Astrocyte of the spinal cord (primary cell): ENCODE results near the gene C4orf36.

Experiments
- DNase-seq: peaks from one replicate; pipeline ENCODE4 v3.0.0; 2011; ENCODE audit warnings: low read depth, low spot score
- H3K4me3 ChIP-seq: 2 replicates; pipeline ENCODE4 v1.5.1; 2011; ENCODE audit warnings: low read depth, mild to moderate bottlenecking, low read length, moderate library complexity
- in situ Hi-C: cut with HindIII; loops from 2 replicates; pipeline ENCODE4 v1.10.0; 2017; ENCODE audit warnings: low sequenced_read_pairs
- TF ChIP-seq, protein P1 (sequence below): IDR thresholded peaks from 2 replicates; pipeline ENCODE4 v1.5.1; 2012; ENCODE audit warnings: low read depth, mild to moderate bottlenecking, low read length, inconsistent platforms

The C4orf36 gene, protein sequence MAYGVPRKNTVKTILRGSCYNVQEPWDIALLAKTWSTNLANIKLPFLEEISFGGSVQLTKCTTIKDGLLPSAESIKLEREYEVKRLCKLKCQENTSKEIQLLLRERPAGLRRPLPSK

GRCh38 chr4:86891762-86892635 lies at the start of gene C4orf36:
Gene C4orf36, minus strand, starts transcription at chr4:86892422. Its CDS starts 902 bp downstream, at chr4:86891520.
- peak within 1 kb of the TSS; percentile 63 for H3K4me3 ChIP-seq
- peak; percentile 38 for DNase-seq
- in situ Hi-C loops: no loop called here
- TF ChIP-seq, protein P1, sequence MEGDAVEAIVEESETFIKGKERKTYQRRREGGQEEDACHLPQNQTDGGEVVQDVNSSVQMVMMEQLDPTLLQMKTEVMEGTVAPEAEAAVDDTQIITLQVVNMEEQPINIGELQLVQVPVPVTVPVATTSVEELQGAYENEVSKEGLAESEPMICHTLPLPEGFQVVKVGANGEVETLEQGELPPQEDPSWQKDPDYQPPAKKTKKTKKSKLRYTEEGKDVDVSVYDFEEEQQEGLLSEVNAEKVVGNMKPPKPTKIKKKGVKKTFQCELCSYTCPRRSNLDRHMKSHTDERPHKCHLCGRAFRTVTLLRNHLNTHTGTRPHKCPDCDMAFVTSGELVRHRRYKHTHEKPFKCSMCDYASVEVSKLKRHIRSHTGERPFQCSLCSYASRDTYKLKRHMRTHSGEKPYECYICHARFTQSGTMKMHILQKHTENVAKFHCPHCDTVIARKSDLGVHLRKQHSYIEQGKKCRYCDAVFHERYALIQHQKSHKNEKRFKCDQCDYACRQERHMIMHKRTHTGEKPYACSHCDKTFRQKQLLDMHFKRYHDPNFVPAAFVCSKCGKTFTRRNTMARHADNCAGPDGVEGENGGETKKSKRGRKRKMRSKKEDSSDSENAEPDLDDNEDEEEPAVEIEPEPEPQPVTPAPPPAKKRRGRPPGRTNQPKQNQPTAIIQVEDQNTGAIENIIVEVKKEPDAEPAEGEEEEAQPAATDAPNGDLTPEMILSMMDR: no peak

GRCh38 chr4:86940920-86941460 lies 48.8 kb upstream of the C4orf36 start:
- in situ Hi-C loops: no loop called here
- TF ChIP-seq, protein P1: no peak
- no peak overlapping the region for H3K4me3 ChIP-seq
- no peak for DNase-seq

DNA sequence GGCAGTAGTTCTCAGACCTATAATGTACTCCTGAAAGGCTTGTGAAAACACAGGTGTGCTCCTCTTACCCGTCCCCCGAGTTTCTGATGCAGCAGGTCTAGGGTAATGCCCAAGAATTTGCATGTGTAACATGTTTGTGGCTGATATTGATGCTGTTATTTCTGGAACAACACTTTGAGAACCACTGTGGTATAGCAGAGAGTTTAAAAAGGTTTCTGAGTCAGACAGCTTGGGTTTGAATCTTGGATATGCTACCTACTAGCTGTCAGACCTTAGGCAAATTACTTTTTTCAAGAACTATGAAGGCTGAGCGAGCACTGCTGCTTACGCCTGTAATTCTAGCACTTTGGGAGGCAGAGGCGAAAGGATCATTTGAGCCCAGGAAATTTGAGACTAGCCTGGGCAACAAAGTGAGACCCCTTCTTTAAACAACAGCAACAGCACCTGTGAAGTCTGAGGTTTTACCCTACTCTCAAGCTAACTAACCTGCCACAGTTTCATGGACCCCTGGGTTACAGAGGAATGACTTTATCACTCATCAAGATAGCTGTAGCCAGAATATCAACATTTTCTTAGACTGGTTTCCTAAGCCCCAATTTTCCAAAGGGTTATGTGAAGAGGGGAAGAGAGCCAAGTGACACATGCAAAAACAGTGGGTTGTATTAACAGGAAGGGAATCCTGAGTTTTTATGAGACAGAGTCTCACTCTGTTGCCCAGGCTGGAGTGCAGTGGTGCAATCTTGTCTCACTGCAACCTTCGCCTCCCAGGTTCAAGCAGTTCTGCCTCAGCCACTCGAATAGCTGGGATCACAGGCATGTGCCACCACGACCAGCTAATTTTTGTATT lies 47.7 kb upstream of the C4orf36 start:
- H3K4me3 ChIP-seq: no peak overlapping the region
- TF ChIP-seq, protein P1: no peak
- DNase-seq: no peak
- in situ Hi-C loops: no loop called here

- in situ Hi-C loops: no loop called here
- TF ChIP-seq, protein P1: no peak
- H3K4me3 ChIP-seq: no peak overlapping the region
- no peak for DNase-seq
Observed at GRCh38 chr4:86938771-86939520, 46.7 kb upstream of the C4orf36 start.

- TF ChIP-seq, protein P1: no peak
- DNase-seq: peak; percentile 73
- H3K4me3 ChIP-seq: peak overlapping the region; percentile 84
- in situ Hi-C loops: no loop called here
Observed at GRCh38 chr4:86935853-86936733, 43.9 kb upstream of the C4orf36 start.
